ENCODE data around the gene ACKR3.

GRCh38 chr2:236608188-236608525 lies 38.5 kb downstream of the ACKR3 start:
- TF ChIP-seq POLR2A (IDR thresholded peaks at IDR 0.05; ENCODE audit: low read depth) (no peak), EP300 (IDR thresholded peaks at IDR 0.05) (no peak)
- TF ChIP-seq, protein P1, sequence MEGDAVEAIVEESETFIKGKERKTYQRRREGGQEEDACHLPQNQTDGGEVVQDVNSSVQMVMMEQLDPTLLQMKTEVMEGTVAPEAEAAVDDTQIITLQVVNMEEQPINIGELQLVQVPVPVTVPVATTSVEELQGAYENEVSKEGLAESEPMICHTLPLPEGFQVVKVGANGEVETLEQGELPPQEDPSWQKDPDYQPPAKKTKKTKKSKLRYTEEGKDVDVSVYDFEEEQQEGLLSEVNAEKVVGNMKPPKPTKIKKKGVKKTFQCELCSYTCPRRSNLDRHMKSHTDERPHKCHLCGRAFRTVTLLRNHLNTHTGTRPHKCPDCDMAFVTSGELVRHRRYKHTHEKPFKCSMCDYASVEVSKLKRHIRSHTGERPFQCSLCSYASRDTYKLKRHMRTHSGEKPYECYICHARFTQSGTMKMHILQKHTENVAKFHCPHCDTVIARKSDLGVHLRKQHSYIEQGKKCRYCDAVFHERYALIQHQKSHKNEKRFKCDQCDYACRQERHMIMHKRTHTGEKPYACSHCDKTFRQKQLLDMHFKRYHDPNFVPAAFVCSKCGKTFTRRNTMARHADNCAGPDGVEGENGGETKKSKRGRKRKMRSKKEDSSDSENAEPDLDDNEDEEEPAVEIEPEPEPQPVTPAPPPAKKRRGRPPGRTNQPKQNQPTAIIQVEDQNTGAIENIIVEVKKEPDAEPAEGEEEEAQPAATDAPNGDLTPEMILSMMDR (IDR thresholded peaks at IDR 0.05), result no peak
